NOMO-1 (cell line): Measurements from ENCODE around the gene AACS.
"Not testable (repeated sequence)": the region's sequence is repeated elsewhere in the genome, so short reads cannot be mapped to it uniquely, and the experiment has no call there.

Source experiments
- DNase-seq, 2 experiments: peaks; one replicate each; lab custom pipeline; 2025; ENCODE audit not compliant: unreplicated experiment in 2 of 2; lab: John Stamatoyannopoulos, UW

The AACS gene

DNA sequence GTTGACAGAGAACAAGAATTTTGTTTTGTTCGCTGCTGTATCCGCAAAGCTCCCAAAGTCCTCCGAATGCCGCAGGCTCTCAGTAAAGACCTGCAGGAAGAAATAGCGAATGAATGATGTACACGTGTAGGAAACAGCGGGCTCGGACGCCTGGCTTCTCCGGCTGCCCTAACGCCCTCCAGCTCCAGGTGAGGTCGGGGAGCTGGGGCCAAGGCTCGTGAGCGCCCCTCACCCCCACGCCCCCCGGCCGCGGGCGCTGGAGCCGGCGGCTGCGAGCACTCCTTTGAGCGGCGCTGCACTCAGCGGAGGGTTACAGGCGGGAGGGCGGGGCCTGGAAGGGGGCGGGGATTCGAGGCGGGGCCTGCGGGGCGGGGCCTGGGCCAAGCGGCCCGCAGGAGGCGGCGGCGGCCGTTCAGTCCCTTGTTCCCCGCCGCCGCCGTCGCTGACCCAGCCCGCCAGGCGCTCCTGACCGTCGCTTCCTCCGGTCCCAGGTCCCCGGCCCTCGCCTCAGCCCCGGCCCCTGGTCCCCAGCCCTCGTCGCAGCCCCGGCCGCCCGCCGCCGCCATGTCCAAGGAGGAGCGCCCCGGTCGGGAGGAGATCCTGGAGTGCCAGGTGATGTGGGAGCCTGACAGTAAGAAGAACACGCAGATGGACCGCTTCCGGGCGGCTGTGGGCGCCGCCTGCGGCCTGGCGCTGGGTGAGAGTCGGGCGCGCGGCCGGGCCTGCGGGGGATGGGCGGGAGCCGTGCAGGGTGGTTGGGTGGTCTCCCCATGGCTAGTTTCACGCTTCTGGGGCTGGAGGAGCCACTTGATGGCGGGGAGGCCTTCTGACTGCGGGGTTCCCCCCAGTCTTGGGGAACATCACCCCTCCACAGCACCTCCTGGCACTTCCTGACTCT lies at the start of gene AACS:
AACS (plus strand) TSS at position 415 of the 898 bp plus-strand sequence; CDS start at position 565, 150 bp downstream.
- DNase-seq, result peak; percentile 63 to 71

DNA sequence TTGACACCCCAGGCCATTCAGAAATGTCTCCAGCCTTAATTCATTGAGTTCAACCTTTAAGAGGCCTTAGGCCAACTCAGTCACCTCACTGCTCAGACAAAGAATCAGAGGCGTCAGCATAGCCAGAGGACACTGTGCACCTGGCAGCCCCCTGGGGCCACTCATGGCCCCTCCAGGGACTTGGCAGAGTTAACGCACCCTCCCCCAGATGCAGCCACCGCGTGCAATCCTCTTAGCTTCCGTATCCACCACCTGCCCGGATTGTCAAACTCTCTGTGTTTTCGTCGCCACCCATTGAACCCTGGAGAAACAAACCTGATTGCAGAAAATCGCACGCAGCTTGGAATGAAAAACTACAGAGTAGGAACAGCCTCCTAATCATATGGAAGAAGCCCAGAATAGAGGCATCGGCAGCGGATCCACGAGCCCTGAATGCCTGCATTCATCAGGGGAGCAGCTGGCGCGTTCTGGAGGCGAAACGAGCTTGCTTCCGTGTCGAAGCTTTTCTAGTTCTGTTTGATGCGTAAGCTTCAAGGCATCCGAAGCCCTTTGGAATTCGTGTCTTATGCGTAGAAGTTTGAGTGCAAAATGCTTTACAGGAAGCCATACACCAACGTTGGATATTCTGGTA lies 49.4 kb upstream of the AACS start:
- DNase-seq, result no peak

- no peak for DNase-seq
Observed at GRCh38 chr12:125017801-125018200, 47.4 kb upstream of the AACS start.

- no peak for DNase-seq
Observed at GRCh38 chr12:125018356-125018755, 46.9 kb upstream of the AACS start.

- DNase-seq, result no peak
Observed at GRCh38 chr12:125021096-125021495, 44.1 kb upstream of the AACS start.

DNA sequence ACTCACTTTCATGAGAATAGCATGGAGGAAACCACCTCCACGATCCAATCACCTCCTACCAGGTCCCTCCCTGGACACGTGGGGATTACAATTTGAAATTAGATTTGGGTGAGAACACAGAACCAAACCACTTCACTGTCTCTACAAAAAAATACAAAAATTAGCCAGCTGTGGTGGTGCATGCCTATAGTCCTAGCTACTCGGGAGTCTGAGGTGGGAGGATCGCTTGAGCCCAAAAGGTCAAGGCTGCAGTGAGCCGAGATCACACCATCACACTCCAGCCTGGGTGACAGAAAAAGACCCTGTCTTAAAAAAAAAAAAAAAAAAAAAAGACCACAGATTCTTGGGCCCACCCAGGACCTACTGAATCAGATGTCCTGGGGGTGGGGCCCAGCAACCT lies 43.5 kb upstream of the AACS start:
- no peak for DNase-seq

DNA sequence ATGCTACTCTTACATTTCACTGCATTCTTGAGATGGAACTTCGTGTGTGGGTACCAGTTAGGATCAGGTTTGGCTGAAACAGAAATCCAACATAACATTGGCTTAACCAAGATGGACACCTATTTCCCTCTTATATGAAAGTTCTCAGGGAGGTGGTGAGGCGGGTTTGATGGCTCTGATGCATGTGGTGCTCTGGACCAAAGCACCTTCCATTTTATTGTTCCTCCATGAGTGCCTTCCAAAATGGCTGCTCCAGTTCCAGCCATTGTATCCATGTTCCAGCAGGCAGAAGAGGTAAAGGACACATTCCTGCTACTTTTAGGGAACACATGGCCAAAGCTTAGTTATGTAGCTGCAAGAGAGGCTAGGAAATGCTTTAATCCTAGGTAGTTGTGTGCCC lies 42.2 kb upstream of the AACS start:
- DNase-seq, result no peak

- no peak for DNase-seq
Observed at GRCh38 chr12:125024949-125025563, 40.2 kb upstream of the AACS start.

GRCh38 chr12:125025606-125026235 lies 39.5 kb upstream of the AACS start:
- DNase-seq, result no peak

GRCh38 chr12:125028106-125028505 lies 37.1 kb upstream of the AACS start:
- DNase-seq, result no peak

DNA sequence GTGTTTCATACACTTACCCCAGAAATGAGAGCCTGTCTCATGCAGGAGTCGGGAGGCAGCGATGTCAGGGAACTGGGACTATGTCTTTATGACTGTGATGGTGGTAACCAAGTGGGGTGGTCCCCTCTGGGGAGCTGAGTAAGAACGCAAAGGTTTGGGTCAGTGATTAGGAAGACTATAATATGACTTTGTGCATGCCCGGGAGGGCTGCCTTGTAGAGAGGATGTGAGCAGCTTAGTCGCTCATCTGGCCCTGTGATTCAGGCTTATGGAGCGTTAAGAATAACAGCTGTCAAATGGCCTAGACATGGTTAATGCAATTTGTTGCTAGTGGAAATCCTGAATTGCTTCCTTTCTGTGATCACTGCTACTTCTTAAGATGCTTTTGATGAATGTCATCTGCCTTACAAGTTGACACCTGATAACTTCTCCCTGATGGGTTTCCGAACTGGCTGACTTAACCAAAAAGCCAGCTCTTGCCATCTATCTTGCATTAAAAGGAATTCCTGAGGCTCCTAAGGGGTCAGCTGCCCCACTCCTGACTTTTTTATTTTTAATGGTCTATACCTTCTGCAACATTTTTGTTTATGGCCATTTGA lies 35.4 kb upstream of the AACS start:
- no peak for DNase-seq

DNA sequence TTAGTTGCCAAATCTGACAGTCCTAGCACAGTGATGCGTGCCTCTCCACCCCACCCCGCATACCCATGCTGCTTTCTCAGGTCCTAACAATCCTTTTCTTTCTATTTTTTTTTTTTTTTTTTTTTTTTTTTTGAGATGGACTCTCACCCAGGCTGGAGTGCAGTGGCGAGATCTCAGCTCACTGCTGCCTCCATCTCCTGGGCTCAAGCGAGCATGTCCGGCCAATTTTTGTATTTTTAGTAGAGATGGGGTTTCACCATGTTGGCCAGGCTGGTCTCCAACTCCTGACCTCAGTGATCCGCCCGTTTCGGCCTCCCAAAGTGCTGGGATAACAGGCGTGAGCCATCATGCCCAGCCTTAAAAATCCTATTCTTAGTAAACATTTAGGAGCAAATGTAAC lies 33.8 kb upstream of the AACS start:
- not testable (repeated sequence) for DNase-seq

DNA sequence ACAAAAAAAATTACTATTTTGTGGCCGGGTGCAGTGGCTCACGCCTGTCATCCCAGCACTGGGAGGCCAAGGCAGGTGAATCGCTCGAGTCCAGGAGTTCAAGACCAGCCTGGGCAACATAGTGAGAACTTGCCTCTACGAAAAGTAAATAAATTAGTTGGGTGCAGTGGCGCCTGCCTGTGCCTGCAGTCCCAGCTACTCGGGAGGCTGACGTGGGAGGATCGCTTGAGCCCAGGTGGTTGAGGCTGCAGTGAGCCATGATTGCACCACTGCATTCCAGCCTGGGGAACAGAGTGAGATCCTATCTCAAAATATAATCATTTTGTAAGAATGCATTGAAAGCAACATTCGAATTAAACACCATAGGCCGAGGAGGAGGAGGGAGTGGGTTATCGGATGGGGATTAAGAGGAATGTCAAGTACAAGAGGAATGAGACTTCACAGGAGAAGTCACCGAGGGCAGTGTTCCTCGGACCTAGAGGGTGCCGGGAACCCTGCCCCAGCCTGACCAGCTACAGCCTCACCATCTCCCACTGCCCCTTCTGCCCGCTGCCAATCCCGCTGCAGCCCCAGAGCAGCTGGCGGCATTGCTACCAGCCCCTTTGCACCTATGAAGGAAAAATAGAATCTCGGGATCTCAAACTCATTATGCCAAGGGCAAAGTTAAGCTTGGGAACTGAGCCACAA lies 32.6 kb upstream of the AACS start:
- DNase-seq, result no peak

DNA sequence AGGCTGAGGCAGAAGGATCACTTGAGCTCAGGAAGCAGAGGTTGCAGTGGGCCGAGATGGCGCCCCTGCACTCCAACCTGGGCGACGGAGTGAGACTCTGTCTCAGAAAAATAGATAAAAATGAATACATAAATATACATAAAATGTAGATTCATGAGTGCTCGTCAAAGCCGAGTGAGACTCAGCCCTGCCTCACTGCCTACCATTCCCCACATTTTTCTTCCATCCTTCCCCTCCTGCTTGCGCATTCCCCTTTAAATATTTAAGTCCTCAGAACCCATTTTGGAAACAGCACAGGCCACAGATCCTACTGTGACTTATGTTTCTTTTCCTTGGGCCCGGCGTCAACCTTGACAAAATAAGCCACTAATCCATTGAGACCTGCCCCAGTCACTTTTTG lies 31.9 kb upstream of the AACS start:
- DNase-seq, result no peak

- no peak for DNase-seq
Observed at GRCh38 chr12:125038976-125039625, 26.1 kb upstream of the AACS start.

GRCh38 chr12:125049093-125049458 lies 16.2 kb upstream of the AACS start:
- DNase-seq, result no peak

DNA sequence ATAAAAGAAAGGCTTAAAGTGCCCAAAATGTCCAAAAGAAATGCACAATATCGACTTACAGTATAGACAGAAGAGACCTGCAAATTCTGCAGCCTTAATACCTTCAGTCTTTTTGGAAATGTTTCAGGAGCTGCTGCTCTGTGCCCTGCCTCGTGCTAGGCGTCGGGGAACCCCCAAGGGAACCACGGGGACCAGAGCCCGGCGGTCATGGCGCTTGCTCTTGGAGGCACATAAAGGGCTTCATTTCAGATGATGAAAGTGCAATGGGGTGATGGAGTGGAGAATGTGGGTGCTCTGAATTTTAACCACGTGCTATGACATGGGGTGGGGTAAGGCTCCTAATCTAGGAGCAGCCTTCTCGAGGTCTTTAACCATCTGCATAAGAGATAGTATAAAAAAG lies 14.8 kb upstream of the AACS start:
- DNase-seq, result no peak

DNA sequence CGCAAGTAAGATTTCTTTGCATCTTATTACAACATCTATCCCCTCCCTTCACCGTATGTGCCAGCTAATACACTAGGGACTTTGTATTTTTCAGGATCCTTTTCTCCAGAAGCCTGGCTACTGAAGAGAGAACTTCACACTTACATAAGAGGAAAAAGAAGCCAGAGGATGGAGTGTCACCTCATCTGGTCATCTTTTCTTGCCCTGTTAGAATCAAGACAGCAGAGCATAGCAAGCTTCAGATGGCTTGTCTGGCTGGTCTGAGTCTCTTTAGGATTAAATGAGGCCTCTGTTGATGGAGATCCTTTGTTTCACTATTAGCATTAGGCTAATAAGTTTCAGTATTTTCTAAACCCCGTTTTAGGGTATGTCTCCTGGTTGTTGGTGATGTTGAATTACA lies 14.4 kb upstream of the AACS start:
- DNase-seq, result no peak

GRCh38 chr12:125053821-125054220 lies 11.4 kb upstream of the AACS start:
- no peak for DNase-seq

DNA sequence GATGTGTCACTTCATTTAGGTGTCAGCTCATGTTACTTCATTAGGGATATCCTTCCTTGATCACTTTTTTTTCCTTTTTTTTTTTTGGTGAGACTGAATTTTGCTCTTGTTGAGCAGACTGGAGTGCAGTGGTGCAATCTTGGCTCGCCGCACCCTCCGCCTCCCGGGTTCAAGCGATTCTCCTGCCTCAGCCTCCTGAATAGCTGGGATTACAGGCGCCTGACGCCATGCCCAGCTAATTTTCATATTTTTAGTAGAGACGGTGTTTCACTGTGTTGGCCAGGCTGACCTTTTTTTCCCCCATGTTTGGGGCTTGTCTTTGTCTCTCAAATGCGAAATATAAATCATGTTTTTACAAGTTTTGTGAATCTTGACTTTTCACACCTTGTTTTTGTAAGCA lies 9.6 kb upstream of the AACS start:
- DNase-seq, result no peak
